ENCODE measurements around the gene KCTD11.

DNA sequence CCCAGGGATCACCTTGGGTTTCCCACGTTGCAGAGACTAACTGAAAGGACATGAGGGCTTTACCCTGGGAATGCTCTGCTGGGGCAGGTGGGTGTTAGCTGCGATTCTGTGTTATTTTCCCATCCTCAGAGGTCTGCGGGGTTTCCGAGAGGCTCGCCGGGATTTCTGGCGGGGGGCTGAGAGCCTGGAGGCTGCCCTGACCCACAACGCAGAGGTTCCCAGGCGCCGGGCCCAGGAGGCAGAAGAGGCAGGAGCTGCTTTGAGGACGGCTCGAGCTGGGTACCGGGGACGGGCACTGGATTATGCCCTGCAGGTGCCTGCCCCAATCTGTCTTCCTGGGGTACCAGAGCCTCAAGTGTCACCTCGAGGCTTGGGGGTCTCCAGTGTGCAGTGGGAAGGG lies 8.7 kb upstream of the KCTD11 start:
- TF ChIP-seq, protein P1, sequence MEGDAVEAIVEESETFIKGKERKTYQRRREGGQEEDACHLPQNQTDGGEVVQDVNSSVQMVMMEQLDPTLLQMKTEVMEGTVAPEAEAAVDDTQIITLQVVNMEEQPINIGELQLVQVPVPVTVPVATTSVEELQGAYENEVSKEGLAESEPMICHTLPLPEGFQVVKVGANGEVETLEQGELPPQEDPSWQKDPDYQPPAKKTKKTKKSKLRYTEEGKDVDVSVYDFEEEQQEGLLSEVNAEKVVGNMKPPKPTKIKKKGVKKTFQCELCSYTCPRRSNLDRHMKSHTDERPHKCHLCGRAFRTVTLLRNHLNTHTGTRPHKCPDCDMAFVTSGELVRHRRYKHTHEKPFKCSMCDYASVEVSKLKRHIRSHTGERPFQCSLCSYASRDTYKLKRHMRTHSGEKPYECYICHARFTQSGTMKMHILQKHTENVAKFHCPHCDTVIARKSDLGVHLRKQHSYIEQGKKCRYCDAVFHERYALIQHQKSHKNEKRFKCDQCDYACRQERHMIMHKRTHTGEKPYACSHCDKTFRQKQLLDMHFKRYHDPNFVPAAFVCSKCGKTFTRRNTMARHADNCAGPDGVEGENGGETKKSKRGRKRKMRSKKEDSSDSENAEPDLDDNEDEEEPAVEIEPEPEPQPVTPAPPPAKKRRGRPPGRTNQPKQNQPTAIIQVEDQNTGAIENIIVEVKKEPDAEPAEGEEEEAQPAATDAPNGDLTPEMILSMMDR (IDR thresholded peaks at IDR 0.05), result no peak
- TF ChIP-seq EZH2 (IDR thresholded peaks at IDR 0.05; ENCODE audit: borderline replicate concordance, insufficient read depth, low read depth, low read length, poor library complexity, severe bottlenecking), result no peak
